H1 (cell line): Measurements from ENCODE around the gene INPPL1. TPM values are rescaled to one million over a fixed set of nuclear protein-coding genes. Genes with fewer than 3 reads are reported as not detected.

Experiments used
- CTCF ChIA-PET: fragments of 300-600 bp; sonication (Branson Sonifier 250); formaldehyde crosslinking; loops from one replicate; lab custom pipeline; 2021; ENCODE audit not compliant: partially characterized antibody; lab: Charles Lee
- POLR2A ChIA-PET: fragments of 300-600 bp; sonication (Branson Sonifier 250); formaldehyde crosslinking; loops from one replicate; lab custom pipeline; 2021; ENCODE audit warnings: inconsistent platforms; ENCODE audit not compliant: partially characterized antibody; lab: Charles Lee
- DNase-seq, 2 experiments: peaks; one replicate each; pipeline versions ENCODE4 v3.0.0 to v3.0.0-alpha.2; 2010 to 2022; ENCODE audit warnings: low spot score in 2 of 2, low read depth in 1 of 2, mixed read lengths in 1 of 2
- FAIRE-seq: peaks from 2 replicates; lab custom pipeline; 2011; peaks lifted over from hg19 to GRCh38; lab: Jason Lieb, UNC
- H2AFZ ChIP-seq: 2 replicates; pipeline ENCODE4 v1.8.1; 2012; ENCODE audit warnings: low read length, inconsistent platforms
- H2AK5ac ChIP-seq: 2 replicates; pipeline ENCODE4 v1.6.1; 2013; ENCODE audit warnings: low read depth, low read length
- H2BK120ac ChIP-seq: replicated peaks from 2 replicates; pipeline ENCODE3; 2013; ENCODE audit warnings: low read depth, low read length, inconsistent platforms
- H2BK12ac ChIP-seq: 2 replicates; pipeline ENCODE4 v1.6.1; 2013; ENCODE audit warnings: low read depth, low read length
- H2BK15ac ChIP-seq: 2 replicates; pipeline ENCODE4 v1.6.1; 2013; ENCODE audit warnings: low read length
- H2BK20ac ChIP-seq: 2 replicates; pipeline ENCODE4 v1.6.1; 2013; ENCODE audit warnings: low read length
- H2BK5ac ChIP-seq: 2 replicates; pipeline ENCODE4 v1.6.1; 2013; ENCODE audit warnings: low read depth, low read length
- H3K14ac ChIP-seq: 2 replicates; pipeline ENCODE4 v1.6.1; 2013; ENCODE audit warnings: inconsistent platforms; ENCODE audit not compliant: insufficient read length
- H3K18ac ChIP-seq: 2 replicates; pipeline ENCODE4 v1.6.1; 2013; ENCODE audit warnings: low read length; ENCODE audit errors: extremely low read depth
- H3K23ac ChIP-seq: 2 replicates; pipeline ENCODE4 v1.6.1; 2013; ENCODE audit warnings: inconsistent platforms; ENCODE audit not compliant: insufficient read length
- H3K23me2 ChIP-seq: 2 replicates; pipeline ENCODE4 v1.6.1; 2013; ENCODE audit warnings: low read depth, low read length
- H3K27ac ChIP-seq: 2 replicates; pipeline ENCODE4 v1.6.1; 2011; ENCODE audit warnings: low read depth, low read length, inconsistent platforms
- H3K27me3 ChIP-seq, 4 experiments: replicated peaks in 1 of 4; 1 replicate in 1 of 4; 2 replicates in 3 of 4; pipeline versions ENCODE4 v1.6.1 to v1.8.1; 2011 to 2013; ENCODE audit warnings: low read length in 3 of 4, mild to moderate bottlenecking in 3 of 4, inconsistent platforms in 2 of 4, mixed read lengths in 2 of 4, moderate library complexity in 1 of 4; ENCODE audit not compliant: control insufficient read depth in 3 of 4, insufficient read depth in 3 of 4; ENCODE audit errors: extremely low read depth in 1 of 4
- H3K36me3 ChIP-seq, 4 experiments: 2 replicates each; pipeline versions ENCODE4 v1.6.1 to v1.8.1; 2011 to 2013; ENCODE audit warnings: mild to moderate bottlenecking in 4 of 4, low read length in 3 of 4, moderate library complexity in 2 of 4, control low read depth in 1 of 4, inconsistent platforms in 1 of 4; ENCODE audit not compliant: insufficient read depth in 4 of 4, control insufficient read depth in 2 of 4
- H3K4ac ChIP-seq: replicated peaks from 2 replicates; pipeline ENCODE3; 2013; ENCODE audit warnings: low read length, low read depth, mixed read lengths, inconsistent platforms; ENCODE audit not compliant: insufficient read length
- H3K4me1 ChIP-seq, 4 experiments: replicated peaks in 1 of 4; 1 replicate in 1 of 4; 2 replicates in 3 of 4; pipeline versions ENCODE4 v1.6.1 to v1.8.1; 2011 to 2013; ENCODE audit warnings: low read length in 3 of 4, inconsistent platforms in 2 of 4, mixed read lengths in 1 of 4; ENCODE audit not compliant: insufficient read depth in 4 of 4, control insufficient read depth in 3 of 4
- H3K4me2 ChIP-seq, 2 experiments: 2 replicates each; pipeline versions ENCODE4 v1.6.1 to v1.8.1; 2011 to 2013; ENCODE audit warnings: low read depth in 2 of 2, low read length in 2 of 2, control low read depth in 1 of 2, inconsistent platforms in 1 of 2, mild to moderate bottlenecking in 1 of 2; ENCODE audit not compliant: insufficient read depth in 1 of 2
- H3K4me3 ChIP-seq, 4 experiments: fragments of 200-600, 300-600 bp in 1 of 4; sonication (generic), shearing (Covaris generic), sonication (Bioruptor Twin) in 1 of 4; 2 replicates each; pipeline versions ENCODE4 v1.5.1 to v1.8.1; 2011 to 2016; ENCODE audit warnings: low read length in 4 of 4, low read depth in 3 of 4, control low read depth in 2 of 4, inconsistent platforms in 2 of 4, mild to moderate bottlenecking in 2 of 4, mixed read lengths in 1 of 4, moderate library complexity in 1 of 4; ENCODE audit not compliant: insufficient read depth in 2 of 4; ENCODE audit errors: extremely low read depth in 1 of 4
- H3K56ac ChIP-seq: replicated peaks from 2 replicates; pipeline ENCODE3; 2013; ENCODE audit warnings: low read depth, mild to moderate bottlenecking, mixed read lengths, low read length, inconsistent platforms; ENCODE audit not compliant: insufficient read length
- H3K79me1 ChIP-seq: 2 replicates; pipeline ENCODE4 v1.6.1; 2013; ENCODE audit warnings: low read depth, low read length, control low read depth
- H3K79me2 ChIP-seq, 2 experiments: 2 replicates each; pipeline versions ENCODE4 v1.6.1 to v1.8.1; 2012 to 2013; ENCODE audit warnings: low read length in 2 of 2, mild to moderate bottlenecking in 2 of 2, inconsistent platforms in 1 of 2; ENCODE audit not compliant: insufficient read depth in 2 of 2, control insufficient read depth in 1 of 2
- H3K9ac ChIP-seq, 4 experiments: replicated peaks in 1 of 4; 1 replicate in 1 of 4; 2 replicates in 3 of 4; pipeline versions ENCODE4 v1.6.1 to v1.8.1; 2011 to 2013; ENCODE audit warnings: low read depth in 3 of 4, low read length in 3 of 4, control low read depth in 2 of 4, mild to moderate bottlenecking in 2 of 4, moderate library complexity in 2 of 4, inconsistent platforms in 1 of 4; ENCODE audit errors: extremely low read depth in 1 of 4
- H3K9me3 ChIP-seq, 2 experiments: 2 replicates each; pipeline versions ENCODE4 v1.6.1 to v1.8.1; 2012 to 2013; ENCODE audit warnings: mild to moderate bottlenecking in 2 of 2, moderate library complexity in 2 of 2, control low read depth in 1 of 2, inconsistent platforms in 1 of 2, low read depth in 1 of 2, low read length in 1 of 2, mixed read lengths in 1 of 2; ENCODE audit not compliant: insufficient read depth in 2 of 2
- H4K20me1 ChIP-seq, 2 experiments: replicated peaks in 1 of 2; 2 replicates each; pipeline versions ENCODE3 to v1.8.1; 2011 to 2013; ENCODE audit warnings: inconsistent platforms in 2 of 2, low read length in 2 of 2, mild to moderate bottlenecking in 1 of 2; ENCODE audit not compliant: insufficient read depth in 2 of 2, control insufficient read depth in 1 of 2
- H4K5ac ChIP-seq: 2 replicates; pipeline ENCODE4 v1.6.1; 2013; ENCODE audit warnings: low read length, low read depth, mixed read lengths, inconsistent platforms; ENCODE audit not compliant: insufficient read length
- H4K8ac ChIP-seq: 2 replicates; pipeline ENCODE4 v1.8.0; 2013; ENCODE audit warnings: mild to moderate bottlenecking, moderate library complexity, low read length, inconsistent platforms; ENCODE audit not compliant: insufficient read depth; ENCODE audit errors: extremely low read depth
- H4K91ac ChIP-seq: replicated peaks from 2 replicates; pipeline ENCODE3; 2013; ENCODE audit warnings: low read length, mixed read lengths, inconsistent platforms; ENCODE audit not compliant: insufficient read length
- FOSL1 ChIP-seq: IDR thresholded peaks from 2 replicates; pipeline ENCODE4 v1.6.1; 2011; ENCODE audit warnings: mild to moderate bottlenecking, low read depth, low read length, moderate library complexity; ENCODE audit not compliant: insufficient read depth
- GTF2F1 ChIP-seq: IDR thresholded peaks from 2 replicates; pipeline ENCODE4 v1.6.1; 2012; ENCODE audit warnings: low read depth, low read length, improper control_type of control experiment, borderline replicate concordance
- MAFK ChIP-seq: IDR thresholded peaks from 2 replicates; pipeline ENCODE4 v1.6.1; 2012; ENCODE audit warnings: low read depth, mild to moderate bottlenecking, improper control_type of control experiment, low read length
- NANOG ChIP-seq: IDR thresholded peaks from 2 replicates; pipeline ENCODE4 v1.6.1; 2011; ENCODE audit warnings: low read length, low read depth, mild to moderate bottlenecking, inconsistent platforms; ENCODE audit not compliant: insufficient read depth, poor library complexity, severe bottlenecking
- NRF1 ChIP-seq: IDR thresholded peaks from 2 replicates; pipeline ENCODE4 v1.6.1; 2011; ENCODE audit warnings: mild to moderate bottlenecking, low read depth, low read length, improper control_type of control experiment
- whole genome bisulfite sequencing, 2 experiments: shearing (Covaris generic) in 1 of 2; methylation state at CpG; one replicate each; pipeline versions ENCODE4 v1.1.6 to v1.1.7; 2013 to 2015; ENCODE audit warnings: low lambda C conversion rate in 2 of 2, mixed read lengths in 2 of 2, inconsistent platforms in 1 of 2, low coverage in 1 of 2, missing lambda C conversion rate in 1 of 2; ENCODE audit not compliant: insufficient replicate concordance in 2 of 2, insufficient coverage in 1 of 2, insufficient read length in 1 of 2; ENCODE audit errors: extremely low coverage in 1 of 2, missing lambda C conversion rate in 1 of 2; 5-methylcytosine and 5-hydroxymethylcytosine counted together
- polyA plus RNA-seq, 7 experiments: library from polyadenylated mRNA; depleted of rRNA in 3 of 7; stranded (reverse) in 5 of 7; unstranded in 2 of 7; fragments of >200 nt in 5 of 7; fragments of 200-250 nt in 2 of 7; gene quantifications; 1 replicate in 5 of 7; 2 replicates in 1 of 7; 4 replicates in 1 of 7; pipeline versions ENCODE4 v1.2.1 to v1.2.3, GENCODE V29; 2011 to 2013; ENCODE audit warnings: missing spikeins in 2 of 7, mixed read lengths in 2 of 7
- total RNA-seq: library from RNA; stranded (reverse); fragmentation: NEBNext Ultra II Directional; extraction: Animal tissue kit (Norgen Biotek cat#: 25700); gene quantifications from 2 replicates; pipeline ENCODE4 v1.2.1, GENCODE V29; 2021

INPPL1 gene
- total and polyA plus RNA-seq, 2 of the 8 experiments (the other 6 are each of a cell fraction or from before 2014, with no cell fraction given) = 54.5 to 79.5 TPM

GRCh38 chr11:72250661-72251464 is 26.3 kb downstream of the INPPL1 start:
- H3K18ac ChIP-seq = no peak overlapping the region
- H2BK120ac ChIP-seq = no peak overlapping the region
- no peak overlapping the region for H3K56ac ChIP-seq
- H3K9ac ChIP-seq = no peak overlapping the region
- H2BK12ac ChIP-seq = no peak overlapping the region
- no peak overlapping the region for H4K91ac ChIP-seq
- FAIRE-seq (no peak), DNase-seq (peak in 1 of 2 experiments; percentile 35)
- H3K23ac ChIP-seq = no peak overlapping the region
- no peak for TF ChIP-seq FOSL1
- no peak for TF ChIP-seq GTF2F1
- no peak for TF ChIP-seq NRF1
- TF ChIP-seq NANOG = no peak
- TF ChIP-seq MAFK = peak; percentile 91
- no peak overlapping the region for H2AFZ ChIP-seq
- H2AK5ac ChIP-seq = no peak overlapping the region
- H2BK20ac ChIP-seq = no peak overlapping the region
- 0 out of 4 replicates have a peak, but pooled peaks cover 0 to 5% of the 10 kb centered on the region in 2 experiments for H3K9me3 ChIP-seq
- no peaks in the 10 kb centered on the region for H4K20me1 ChIP-seq
- no peak overlapping the region for H3K27ac ChIP-seq
- no peaks in the 10 kb centered on the region for H3K79me1 ChIP-seq
- POLR2A ChIA-PET = interaction anchor here (0.8 kb wide), 1 partner anchor 28 kb away, joined by 3 read pairs; no protein-coding TSS in a partner anchor
- H3K36me3 ChIP-seq = no peaks in the 10 kb centered on the region
- H3K14ac ChIP-seq = no peak overlapping the region
- CTCF ChIA-PET = interaction anchor here (0.6 to 1.7 kb wide), 9 partner anchors 14 to 226 kb away, joined by 3 to 6 read pairs (median 3); no protein-coding TSS in a partner anchor
- H4K5ac ChIP-seq = no peak overlapping the region
- H3K23me2 ChIP-seq = no peaks in the 10 kb centered on the region
- no peak overlapping the region for H4K8ac ChIP-seq
- no peak overlapping the region for H3K4ac ChIP-seq
- H3K4me1 ChIP-seq = peaks cover 0 to 3% (median 0%) of the 10 kb centered on the region in 4 experiments; a peak in 1 of 7 replicates
- 90% methylated on average over 24 of the region's 24 CpGs; no CpG with 5 or more reads in 1 of the 2 experiments for WGBS, 2 experiments
- H3K79me2 ChIP-seq = no peaks in the 10 kb centered on the region
- no peak overlapping the region for H2BK5ac ChIP-seq
- no peak overlapping the region for H3K4me3 ChIP-seq
- H3K27me3 ChIP-seq = peaks cover 15 to 34% (median 24%) of the 10 kb centered on the region in 4 experiments
- H2BK15ac ChIP-seq = no peak overlapping the region
- H3K4me2 ChIP-seq = no peak overlapping the region
